ENCODE results near the gene ASB18. TPM values are rescaled to one million over a fixed set of nuclear protein-coding genes. Genes with fewer than 3 reads are reported as not detected.

ASB18 gene
- polyA plus RNA-seq, 1 donor = 0.03 TPM

GRCh38 chr2:236246711-236247246 lies 17.4 kb downstream of the ASB18 start:
- no peak for DNase-seq
- no peak overlapping the region for H3K4me3 ChIP-seq (ENCODE audit: low read length)
- no peaks in the 10 kb centered on the region for H3K4me1 ChIP-seq (ENCODE audit: control insufficient read depth, insufficient read depth, low read length)
- H3K36me3 ChIP-seq (ENCODE audit: control insufficient read depth, insufficient read depth, low read length) = no peaks in the 10 kb centered on the region
- no peaks in the 10 kb centered on the region for H3K9me3 ChIP-seq (ENCODE audit: control insufficient read depth, low read depth, low read length)
- WGBS (ENCODE audit: insufficient coverage, low lambda C conversion rate) = 100% methylated on average over 1 of the region's 3 CpGs
- H3K27me3 ChIP-seq (ENCODE audit: control insufficient read depth, insufficient read depth, low read length) = peaks cover 37% of the 10 kb centered on the region
- no peak overlapping the region for H3K27ac ChIP-seq (ENCODE audit: low read length)

DNA sequence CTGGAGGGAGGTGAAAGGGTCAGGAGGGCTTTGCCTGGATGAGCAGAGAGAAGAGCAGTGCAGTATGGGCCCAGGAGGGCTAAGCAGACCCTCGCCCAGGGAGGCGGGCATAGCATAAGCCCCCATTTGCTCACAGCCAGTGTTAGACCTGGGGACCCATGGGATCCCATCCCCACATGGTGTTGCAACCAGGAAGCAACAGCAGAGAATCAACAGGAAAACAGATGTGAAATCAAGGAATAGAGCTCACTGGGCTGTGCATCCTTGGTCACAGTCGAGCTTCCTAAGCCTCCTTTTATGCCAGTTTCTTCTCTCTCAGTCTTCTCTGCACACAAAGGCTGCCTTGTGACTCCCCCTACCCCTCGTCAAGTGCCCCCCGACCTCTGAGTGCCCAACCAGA lies 19.9 kb downstream of the ASB18 start:
- H3K27me3 ChIP-seq (ENCODE audit: control insufficient read depth, insufficient read depth, low read length) = peaks cover 49% of the 10 kb centered on the region
- no peaks in the 10 kb centered on the region for H3K9me3 ChIP-seq (ENCODE audit: control insufficient read depth, low read depth, low read length)
- H3K27ac ChIP-seq (ENCODE audit: low read length) = no peak overlapping the region
- H3K36me3 ChIP-seq (ENCODE audit: control insufficient read depth, insufficient read depth, low read length) = no peaks in the 10 kb centered on the region
- no peak overlapping the region for H3K4me3 ChIP-seq (ENCODE audit: low read length)
- WGBS (ENCODE audit: insufficient coverage, low lambda C conversion rate) = no CpG with 5 or more reads among the region's 5 CpGs
- no peak for DNase-seq
- H3K4me1 ChIP-seq (ENCODE audit: control insufficient read depth, insufficient read depth, low read length) = no peaks in the 10 kb centered on the region

DNA sequence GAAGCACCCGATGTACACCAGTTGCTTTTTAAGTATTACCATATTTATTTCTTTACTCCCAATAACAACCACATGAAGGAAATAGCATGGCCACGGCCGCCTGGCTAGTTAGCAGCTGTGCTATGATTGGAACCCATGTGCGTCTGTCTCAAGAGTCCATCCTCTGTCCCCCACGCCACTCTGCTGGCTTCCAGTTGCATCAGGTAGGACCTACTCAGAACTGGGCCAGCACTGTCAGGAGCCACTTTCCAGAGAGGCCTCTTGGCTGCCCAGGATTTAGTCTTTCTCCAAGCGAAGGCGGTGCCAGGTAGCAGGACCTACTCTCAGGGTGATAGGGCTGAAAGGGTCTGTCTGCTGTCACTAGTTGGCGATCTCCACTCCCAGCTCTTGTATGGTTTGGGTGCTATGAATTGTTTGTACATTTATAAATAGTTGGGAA lies 22.1 kb downstream of the ASB18 start:
- Histone ChIP-seq H3K4me1 (ENCODE audit: control insufficient read depth, insufficient read depth, low read length) (no peaks in the 10 kb centered on the region), H3K4me3 (ENCODE audit: low read length) (no peak overlapping the region), H3K9me3 (ENCODE audit: control insufficient read depth, low read depth, low read length) (no peaks in the 10 kb centered on the region), H3K36me3 (ENCODE audit: control insufficient read depth, insufficient read depth, low read length) (no peaks in the 10 kb centered on the region), H3K27me3 (ENCODE audit: control insufficient read depth, insufficient read depth, low read length) (peaks cover 53% of the 10 kb centered on the region), H3K27ac (ENCODE audit: low read length) (no peak overlapping the region)
- DNase-seq = no peak
- WGBS (ENCODE audit: insufficient coverage, low lambda C conversion rate) = no CpG with 5 or more reads among the region's 8 CpGs

GRCh38 chr2:236241181-236242056 lies 22.8 kb downstream of the ASB18 start:
- H3K27me3 ChIP-seq (ENCODE audit: control insufficient read depth, insufficient read depth, low read length) = peaks cover 60% of the 10 kb centered on the region
- H3K4me1 ChIP-seq (ENCODE audit: control insufficient read depth, insufficient read depth, low read length) = peaks cover 2% of the 10 kb centered on the region
- no peak for DNase-seq
- no peak overlapping the region for H3K4me3 ChIP-seq (ENCODE audit: low read length)
- WGBS (ENCODE audit: insufficient coverage, low lambda C conversion rate) = no CpG with 5 or more reads among the region's 13 CpGs
- H3K27ac ChIP-seq (ENCODE audit: low read length) = no peak overlapping the region
- H3K9me3 ChIP-seq (ENCODE audit: control insufficient read depth, low read depth, low read length) = no peaks in the 10 kb centered on the region
- H3K36me3 ChIP-seq (ENCODE audit: control insufficient read depth, insufficient read depth, low read length) = no peaks in the 10 kb centered on the region

- H3K27ac ChIP-seq (ENCODE audit: low read length) = no peak overlapping the region
- no peaks in the 10 kb centered on the region for H3K9me3 ChIP-seq (ENCODE audit: control insufficient read depth, low read depth, low read length)
- H3K4me3 ChIP-seq (ENCODE audit: low read length) = no peak overlapping the region
- peaks cover 2% of the 10 kb centered on the region for H3K4me1 ChIP-seq (ENCODE audit: control insufficient read depth, insufficient read depth, low read length)
- WGBS (ENCODE audit: insufficient coverage, low lambda C conversion rate) = no CpG with 5 or more reads among the region's 15 CpGs
- no peaks in the 10 kb centered on the region for H3K36me3 ChIP-seq (ENCODE audit: control insufficient read depth, insufficient read depth, low read length)
- peaks cover 65% of the 10 kb centered on the region for H3K27me3 ChIP-seq (ENCODE audit: control insufficient read depth, insufficient read depth, low read length)
- DNase-seq = no peak
Measured at GRCh38 chr2:236240228-236240990, 23.8 kb downstream of the ASB18 start.

DNA sequence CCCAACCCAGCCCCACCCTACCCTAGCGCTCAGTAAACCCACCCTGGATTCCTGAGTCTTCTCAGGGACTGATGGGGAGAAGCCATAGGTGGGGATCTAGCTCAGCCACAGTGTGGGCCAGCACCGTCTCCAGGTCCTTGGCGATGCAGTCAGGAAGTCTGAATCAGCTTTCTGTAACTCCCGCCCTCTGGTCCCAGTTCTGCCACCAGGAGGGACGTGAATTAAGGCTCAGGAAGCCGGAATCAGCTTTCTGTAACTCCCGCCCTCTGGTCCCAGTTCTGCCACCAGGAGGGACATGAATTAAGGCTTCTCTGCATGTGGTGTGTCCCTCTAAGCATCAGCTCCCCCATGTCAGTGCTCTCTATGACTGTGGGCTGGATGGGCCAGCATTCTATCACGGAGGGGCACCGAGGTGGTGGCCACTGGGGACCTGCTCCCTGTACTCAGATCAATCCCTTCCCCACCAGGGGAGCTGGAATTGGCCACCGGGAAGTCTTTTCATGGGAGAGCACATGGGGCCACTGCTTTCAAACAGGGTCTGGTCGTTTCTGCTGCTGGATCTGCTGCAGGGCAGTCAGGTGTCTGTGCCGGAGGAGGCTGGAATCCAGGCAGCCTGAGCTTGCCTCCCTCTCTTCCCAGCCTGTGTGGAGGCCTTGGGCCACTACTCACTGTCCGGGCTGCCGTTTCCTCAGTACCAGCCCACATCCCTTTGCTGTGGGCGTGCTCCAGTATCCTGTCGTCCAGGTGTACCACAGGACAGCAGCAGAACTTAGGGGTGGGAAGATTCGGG lies 24.7 kb downstream of the ASB18 start:
- DNase-seq = no peak
- Histone ChIP-seq H3K4me3 (ENCODE audit: low read length) (no peak overlapping the region), H3K27ac (ENCODE audit: low read length) (no peak overlapping the region), H3K4me1 (ENCODE audit: control insufficient read depth, insufficient read depth, low read length) (peaks cover 2% of the 10 kb centered on the region), H3K36me3 (ENCODE audit: control insufficient read depth, insufficient read depth, low read length) (no peaks in the 10 kb centered on the region), H3K27me3 (ENCODE audit: control insufficient read depth, insufficient read depth, low read length) (peaks cover 70% of the 10 kb centered on the region), H3K9me3 (ENCODE audit: control insufficient read depth, low read depth, low read length) (no peaks in the 10 kb centered on the region)
- no CpG with 5 or more reads among the region's 17 CpGs for WGBS (ENCODE audit: insufficient coverage, low lambda C conversion rate)

DNA sequence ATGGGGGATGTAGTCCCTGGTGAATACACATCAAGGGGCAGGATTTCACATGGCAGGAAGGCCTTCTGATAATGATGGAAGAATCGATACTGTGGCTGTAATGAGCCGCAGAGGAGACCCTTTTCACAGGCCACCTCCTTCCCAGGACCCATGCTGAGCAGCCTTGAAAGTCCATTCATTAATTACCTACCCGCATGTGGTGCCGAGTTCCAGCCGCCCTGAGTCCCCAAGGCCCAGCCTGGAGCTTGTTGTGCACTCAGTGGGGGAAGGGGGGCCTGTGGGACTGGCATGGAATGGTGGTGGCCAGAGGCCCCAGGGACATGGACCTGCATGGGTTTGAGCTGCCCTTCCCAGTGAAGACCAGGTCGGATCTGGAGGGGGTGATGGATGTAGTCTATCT lies 25.5 kb downstream of the ASB18 start:
- peaks cover 75% of the 10 kb centered on the region for H3K27me3 ChIP-seq (ENCODE audit: control insufficient read depth, insufficient read depth, low read length)
- no CpG with 5 or more reads among the region's 6 CpGs for WGBS (ENCODE audit: insufficient coverage, low lambda C conversion rate)

DNA sequence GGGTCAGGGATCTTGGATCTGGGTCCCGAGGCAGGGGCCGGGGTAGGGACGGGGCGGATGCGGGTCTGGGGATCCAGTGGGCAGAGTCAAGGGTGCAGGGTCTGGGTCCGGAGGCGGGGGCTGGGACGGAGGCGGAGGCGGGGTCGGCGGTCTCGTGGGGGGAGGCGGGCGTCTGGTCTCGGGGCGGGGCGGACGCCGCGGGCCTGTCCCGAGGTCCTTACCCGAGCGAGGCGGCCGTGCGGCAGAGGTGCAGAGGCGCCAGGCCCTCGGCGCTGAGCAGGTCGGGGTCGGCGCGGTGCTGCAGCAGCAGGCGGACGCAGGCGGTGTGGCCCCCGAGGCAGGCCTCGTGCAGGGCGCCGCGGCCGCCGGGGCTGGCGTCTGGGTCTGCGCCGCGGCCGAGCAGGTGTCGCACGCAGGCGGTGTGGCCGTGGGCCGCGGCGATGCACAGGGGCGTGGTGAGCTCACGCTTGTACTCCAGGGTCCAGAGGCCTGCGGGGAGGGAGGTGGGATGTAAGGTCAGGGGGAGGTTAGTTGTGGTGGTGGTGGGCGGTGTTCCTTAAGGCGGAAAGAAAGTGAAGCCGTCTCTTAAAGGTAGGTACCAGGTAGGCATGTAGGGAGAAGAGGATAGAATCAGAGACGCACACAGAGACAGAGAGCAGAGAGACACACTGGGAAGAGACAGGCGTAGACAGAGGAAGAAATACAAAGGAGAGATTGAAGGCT lies 26.6 kb downstream of the ASB18 start:
- Histone ChIP-seq H3K4me3 (ENCODE audit: low read length) (no peak overlapping the region), H3K4me1 (ENCODE audit: control insufficient read depth, insufficient read depth, low read length) (peaks cover 2% of the 10 kb centered on the region), H3K27ac (ENCODE audit: low read length) (no peak overlapping the region), H3K9me3 (ENCODE audit: control insufficient read depth, low read depth, low read length) (no peaks in the 10 kb centered on the region), H3K36me3 (ENCODE audit: control insufficient read depth, insufficient read depth, low read length) (no peaks in the 10 kb centered on the region), H3K27me3 (ENCODE audit: control insufficient read depth, insufficient read depth, low read length) (peaks cover 75% of the 10 kb centered on the region)
- 85% methylated on average over 4 of the region's 64 CpGs for WGBS (ENCODE audit: insufficient coverage, low lambda C conversion rate)
- no peak for DNase-seq

More for the DNA sequence above, 25.5 kb downstream of the ASB18 start:
- no peaks in the 10 kb centered on the region for H3K9me3 ChIP-seq (ENCODE audit: control insufficient read depth, low read depth, low read length)
- H3K27ac ChIP-seq (ENCODE audit: low read length) = no peak overlapping the region
- no peak for DNase-seq
- H3K4me3 ChIP-seq (ENCODE audit: low read length) = no peak overlapping the region
- peaks cover 2% of the 10 kb centered on the region for H3K4me1 ChIP-seq (ENCODE audit: control insufficient read depth, insufficient read depth, low read length)
- no peaks in the 10 kb centered on the region for H3K36me3 ChIP-seq (ENCODE audit: control insufficient read depth, insufficient read depth, low read length)

DNA sequence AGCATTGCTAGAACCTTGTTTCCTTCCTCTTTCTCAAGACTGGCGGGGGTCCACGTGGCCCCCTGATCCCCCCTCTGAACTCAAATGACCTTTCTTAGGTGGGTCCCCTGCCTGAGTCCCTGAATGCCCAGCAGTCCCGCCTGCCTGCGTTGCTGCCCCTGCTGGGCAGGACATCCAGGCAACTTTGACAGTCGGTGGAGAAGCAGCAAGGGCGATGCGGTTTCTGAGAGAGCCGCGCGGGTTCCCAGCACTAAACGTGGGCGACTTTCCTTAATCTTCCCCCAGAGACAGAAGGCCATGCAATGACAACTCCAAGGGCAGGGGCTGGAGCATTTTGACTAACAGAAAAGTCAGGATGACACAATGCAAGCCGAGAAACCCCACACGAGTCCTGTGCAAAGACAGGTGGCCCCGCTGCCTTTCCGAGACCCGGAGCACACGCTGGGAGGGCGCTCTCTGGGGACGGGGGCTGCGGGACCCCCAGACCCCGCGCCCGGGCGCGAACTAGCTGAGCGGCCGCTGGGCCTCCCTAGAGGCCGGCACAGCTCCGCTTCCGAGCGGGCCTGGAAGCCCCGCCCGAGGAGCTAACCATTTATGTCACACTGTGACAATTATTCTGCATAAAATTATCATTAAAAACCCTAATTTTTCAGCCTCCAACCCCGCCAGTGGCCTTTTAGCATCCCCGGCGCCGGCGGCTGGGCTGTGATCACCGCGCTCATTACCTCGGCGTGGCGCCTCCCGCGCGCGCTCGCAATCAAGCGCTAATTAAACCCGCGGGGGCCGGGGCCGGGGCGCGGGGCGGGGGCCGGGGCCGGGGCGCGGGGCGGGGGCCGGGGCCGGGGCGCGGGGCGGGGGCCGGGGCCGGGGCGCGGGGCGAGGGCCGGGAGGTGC lies 27.4 kb downstream of the ASB18 start:
- DNase-seq = no peak
- Histone ChIP-seq H3K9me3 (ENCODE audit: control insufficient read depth, low read depth, low read length) (no peaks in the 10 kb centered on the region), H3K36me3 (ENCODE audit: control insufficient read depth, insufficient read depth, low read length) (no peaks in the 10 kb centered on the region), H3K4me1 (ENCODE audit: control insufficient read depth, insufficient read depth, low read length) (peaks cover 2% of the 10 kb centered on the region), H3K27ac (ENCODE audit: low read length) (no peak overlapping the region), H3K27me3 (ENCODE audit: control insufficient read depth, insufficient read depth, low read length) (peaks cover 70% of the 10 kb centered on the region), H3K4me3 (ENCODE audit: low read length) (no peak overlapping the region)
- WGBS (ENCODE audit: insufficient coverage, low lambda C conversion rate) = 10% methylated on average over 2 of the region's 73 CpGs

Data from large intestine (tissue), 3 donors.